Activated B cell treated with CpG ODN at 0.5 μM for 24 hours (primary cell): ENCODE results near the gene PADI2. TPM values are rescaled to one million over a fixed set of nuclear protein-coding genes. Genes with fewer than 3 reads are reported as not detected.

Source experiments
- ATAC-seq: fragments of 200-7000 bp; cut with Tn5 transposase; one replicate; pipeline ENCODE4 v1.10.0; 2021; ENCODE audit warnings: low read depth, mild to moderate bottlenecking, moderate library complexity
- CTCF ChIA-PET: fragments of 350-600 bp; sonication (Branson Sonifier 250); formaldehyde crosslinking; loops from one replicate; lab custom pipeline; 2021; ENCODE audit warnings: antibody characterized with exemption; lab: Charles Lee
- POLR2A ChIA-PET: fragments of 350-600 bp; sonication (Branson Sonifier 250); formaldehyde crosslinking; loops from one replicate; lab custom pipeline; 2021; ENCODE audit warnings: antibody characterized with exemption; lab: Charles Lee
- DNase-seq: peaks from one replicate; pipeline ENCODE4 v3.0.0; 2022
- H3K27ac Mint-ChIP-seq: one replicate; pipeline ENCODE4 v1.8.0; 2020; ENCODE audit warnings: mixed read lengths
- H3K27me3 Mint-ChIP-seq: one replicate; pipeline ENCODE4 v1.8.0; 2021; ENCODE audit warnings: mixed read lengths
- H3K36me3 Mint-ChIP-seq: one replicate; pipeline ENCODE4 v1.8.0; 2021; ENCODE audit warnings: low read depth, mixed read lengths
- H3K4me1 Mint-ChIP-seq: one replicate; pipeline ENCODE4 v1.8.0; 2021; ENCODE audit warnings: mixed read lengths
- H3K4me3 Mint-ChIP-seq: one replicate; pipeline ENCODE4 v1.8.0; 2020; ENCODE audit warnings: mild to moderate bottlenecking, mixed read lengths
- H3K9me3 Mint-ChIP-seq: one replicate; pipeline ENCODE4 v1.8.0; 2020; ENCODE audit warnings: mixed read lengths
- CTCF ChIP-seq: fragments of 200-600 bp; IDR thresholded peaks from one replicate; pipeline ENCODE4 v1.8.0; 2022; ENCODE audit warnings: antibody characterized with exemption, mild to moderate bottlenecking
- intact Hi-C: fragments of 100-400 bp; cut with micrococcal nuclease; formaldehyde crosslinking; loops from one replicate; pipeline ENCODE4 v1.15.1; 2024
- total RNA-seq: library from RNA; stranded (reverse); gene quantifications from 2 replicates; pipeline ENCODE4 v1.2.3, GENCODE V29; 2022

PADI2 gene
- total RNA-seq, 1 donor from 2014 or later: 7.2 TPM

GRCh38 chr1:17089506-17089905 lies 29.7 kb downstream of the PADI2 start:
- Mint-ChIP-seq H3K36me3 (no peaks in the 10 kb centered on the region), H3K27me3 (peaks cover 5% of the 10 kb centered on the region), H3K9me3 (peaks cover 5% of the 10 kb centered on the region), H3K27ac (no peak overlapping the region), H3K4me1 (no peaks in the 10 kb centered on the region), H3K4me3 (no peak overlapping the region)
- intact Hi-C loops: no loop called here
- ChIA-PET CTCF (no interaction called here), POLR2A (no interaction called here)
- no peak for DNase-seq
- TF ChIP-seq CTCF: no peak
- no peak for ATAC-seq

GRCh38 chr1:17086751-17087150 lies 32.5 kb downstream of the PADI2 start:
- no peaks in the 10 kb centered on the region for H3K4me1 Mint-ChIP-seq
- POLR2A ChIA-PET: no interaction called here
- H3K36me3 Mint-ChIP-seq: no peaks in the 10 kb centered on the region
- CTCF ChIA-PET: no interaction called here
- H3K9me3 Mint-ChIP-seq: peaks cover 2% of the 10 kb centered on the region
- no peak for TF ChIP-seq CTCF
- intact Hi-C loops: no loop called here
- no peak overlapping the region for H3K4me3 Mint-ChIP-seq
- H3K27ac Mint-ChIP-seq: no peak overlapping the region
- H3K27me3 Mint-ChIP-seq: peaks cover 5% of the 10 kb centered on the region
- ATAC-seq: no peak
- no peak for DNase-seq

- intact Hi-C loops: no loop called here
- Mint-ChIP-seq H3K9me3 (no peaks in the 10 kb centered on the region), H3K27me3 (peaks cover 2% of the 10 kb centered on the region), H3K4me3 (no peak overlapping the region), H3K4me1 (no peaks in the 10 kb centered on the region), H3K36me3 (no peaks in the 10 kb centered on the region), H3K27ac (no peak overlapping the region)
- ATAC-seq (no peak), DNase-seq (no peak)
- POLR2A ChIA-PET: no interaction called here
- no peak for TF ChIP-seq CTCF
- CTCF ChIA-PET: no interaction called here
Measured at GRCh38 chr1:17084787-17085186, 34.5 kb downstream of the PADI2 start.

- TF ChIP-seq CTCF: no peak
- Mint-ChIP-seq H3K4me1 (no peaks in the 10 kb centered on the region), H3K9me3 (no peaks in the 10 kb centered on the region), H3K27me3 (peaks cover 2% of the 10 kb centered on the region), H3K4me3 (no peak overlapping the region), H3K27ac (no peak overlapping the region), H3K36me3 (no peaks in the 10 kb centered on the region)
- no peak for ATAC-seq
- ChIA-PET CTCF (no interaction called here), POLR2A (no interaction called here)
- no peak for DNase-seq
- intact Hi-C loops: no loop called here
Measured at GRCh38 chr1:17082761-17083160, 36.5 kb downstream of the PADI2 start.

GRCh38 chr1:17081439-17081838 lies 37.8 kb downstream of the PADI2 start:
- Mint-ChIP-seq H3K27me3 (peaks cover 2% of the 10 kb centered on the region), H3K27ac (no peak overlapping the region), H3K4me3 (no peak overlapping the region), H3K4me1 (no peaks in the 10 kb centered on the region), H3K36me3 (no peaks in the 10 kb centered on the region), H3K9me3 (no peaks in the 10 kb centered on the region)
- ATAC-seq (no peak), DNase-seq (no peak)
- POLR2A ChIA-PET: no interaction called here
- intact Hi-C loops: no loop called here
- TF ChIP-seq CTCF: no peak
- CTCF ChIA-PET: no interaction called here
